HG03064 (cell line): Measurements from ENCODE around the gene PLB1.

Experiments
- ATAC-seq: cut with Tn5 transposase; IDR thresholded peaks from one replicate; pipeline ENCODE4 v1.9.1; 2021; ENCODE audit warnings: low read depth; ENCODE audit not compliant: unreplicated experiment

PLB1 gene

GRCh38 chr2:28496781-28497180, 921 bp downstream of the PLB1 start:
- ATAC-seq, result no peak

DNA sequence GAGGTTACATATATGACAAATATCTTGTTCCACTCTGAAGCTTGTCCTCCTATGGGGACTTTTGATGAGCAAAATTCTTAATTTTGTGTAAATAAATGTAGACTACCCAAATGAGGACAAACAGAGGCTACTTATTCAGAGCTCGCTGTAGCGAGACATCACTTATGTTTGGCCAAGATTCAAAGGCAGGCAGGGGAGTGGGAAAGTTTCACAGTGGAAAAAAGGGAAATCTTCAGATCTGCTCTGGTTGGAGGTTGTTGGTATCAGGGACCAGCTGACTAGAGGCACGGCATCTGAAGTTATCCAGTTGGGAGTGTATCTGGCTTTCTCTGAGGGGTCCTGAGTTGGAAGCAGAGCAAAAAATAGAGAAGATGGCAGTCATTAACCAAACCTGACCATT, 1.3 kb downstream of the PLB1 start:
- ATAC-seq, result no peak

GRCh38 chr2:28499282-28499681, 3.4 kb downstream of the PLB1 start:
- ATAC-seq, result no peak

DNA sequence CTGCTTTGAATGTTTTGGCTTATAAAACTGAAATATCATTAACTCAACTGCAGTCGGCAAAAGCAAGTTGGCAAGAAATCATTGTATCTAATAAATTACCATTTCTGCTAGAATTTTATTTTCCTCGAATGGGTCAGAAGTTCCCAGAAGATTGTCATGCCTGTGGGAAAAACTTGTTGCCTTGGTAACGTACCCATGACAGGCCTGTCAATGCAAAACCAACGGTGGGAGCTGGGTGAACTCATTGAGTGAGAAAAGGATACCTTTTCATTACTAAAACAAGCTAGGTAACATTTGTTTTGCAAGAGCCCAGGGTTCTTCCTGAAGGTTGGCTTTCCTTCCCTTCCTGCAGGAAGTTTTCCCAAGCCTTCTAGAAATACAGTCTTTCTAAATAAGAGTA, 9.5 kb downstream of the PLB1 start:
- ATAC-seq, result no peak

DNA sequence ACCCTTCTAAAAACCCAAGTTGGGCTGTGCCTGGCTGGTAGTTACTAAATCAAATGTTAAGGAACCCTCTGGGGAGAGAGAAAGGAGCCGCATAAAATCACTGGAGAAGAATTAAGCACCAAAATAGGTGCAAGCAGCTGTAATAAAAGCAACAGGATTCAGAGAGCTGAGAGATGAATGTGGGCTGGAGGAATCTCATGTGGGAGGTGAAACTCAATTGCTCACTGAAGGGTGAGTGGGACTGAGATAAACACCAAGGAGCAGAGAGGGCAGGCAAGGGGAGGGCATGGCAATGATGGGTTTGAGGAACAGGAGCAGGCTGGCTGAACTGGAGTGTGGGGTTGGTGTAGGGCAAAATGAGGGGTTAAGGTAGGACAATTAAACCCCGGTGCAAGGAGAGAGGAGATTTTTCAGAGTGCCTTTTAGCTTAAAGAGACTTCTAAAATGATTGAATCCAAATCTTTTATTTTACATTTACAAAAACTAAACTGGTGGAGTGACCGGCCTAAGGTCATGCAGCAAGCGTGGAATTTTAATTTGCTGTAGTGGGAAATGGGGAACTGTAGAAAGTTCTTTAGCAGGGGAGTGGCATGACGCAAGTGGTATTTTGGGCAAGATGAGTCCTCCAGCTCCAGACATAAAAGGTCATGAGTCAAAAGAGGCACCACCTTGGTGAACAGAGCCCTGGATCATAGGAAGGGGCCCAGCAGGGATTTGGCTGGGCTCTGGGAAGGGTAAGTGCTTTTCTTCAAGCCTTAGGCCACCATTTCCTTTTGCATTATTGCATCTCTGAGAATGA, 10.5 kb downstream of the PLB1 start:
- no peak for ATAC-seq

DNA sequence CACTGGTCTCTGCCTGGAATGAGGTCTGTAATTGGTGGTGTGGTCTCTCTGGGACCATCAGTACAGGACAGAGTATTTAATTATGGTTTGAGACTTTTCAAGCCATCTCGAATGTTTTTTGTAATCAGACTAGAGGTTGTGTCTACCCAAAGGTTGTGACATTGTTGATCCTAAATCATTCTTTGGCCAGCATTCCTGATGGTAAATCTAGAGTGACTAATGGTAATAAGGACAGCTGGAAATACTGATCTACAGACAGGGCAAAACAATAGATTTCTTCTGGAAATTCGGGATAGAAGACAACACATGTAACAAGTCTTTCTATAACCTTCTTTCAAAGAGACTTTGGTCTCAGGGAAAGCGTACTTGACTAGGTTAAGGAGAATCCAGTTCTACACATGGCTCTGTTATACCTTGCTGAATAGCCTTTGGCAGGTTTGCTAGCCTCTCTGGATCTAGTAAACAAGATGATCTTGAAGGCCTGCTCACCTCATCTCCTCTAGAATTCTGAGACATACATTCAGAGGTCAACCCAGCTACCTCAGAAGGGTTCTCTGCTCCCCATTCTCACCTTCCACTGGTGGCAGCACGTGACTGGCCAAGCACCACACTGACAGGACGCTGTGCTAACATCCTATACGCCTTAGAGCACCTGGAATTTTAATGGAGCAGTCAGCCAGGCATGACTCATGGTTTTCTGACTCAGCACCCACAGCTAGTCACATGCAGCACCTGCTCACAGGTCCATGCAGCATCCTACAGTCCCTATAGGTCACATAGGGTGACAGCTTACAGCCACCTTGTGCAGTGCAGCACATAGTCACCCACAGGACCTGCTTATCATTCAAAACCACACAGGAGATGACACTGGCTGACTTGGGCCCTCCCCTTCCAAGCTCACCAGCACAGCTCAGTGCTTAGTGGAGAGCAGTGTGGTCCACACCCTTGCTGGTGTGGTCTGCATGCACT, 12.2 kb downstream of the PLB1 start:
- ATAC-seq, result no peak

DNA sequence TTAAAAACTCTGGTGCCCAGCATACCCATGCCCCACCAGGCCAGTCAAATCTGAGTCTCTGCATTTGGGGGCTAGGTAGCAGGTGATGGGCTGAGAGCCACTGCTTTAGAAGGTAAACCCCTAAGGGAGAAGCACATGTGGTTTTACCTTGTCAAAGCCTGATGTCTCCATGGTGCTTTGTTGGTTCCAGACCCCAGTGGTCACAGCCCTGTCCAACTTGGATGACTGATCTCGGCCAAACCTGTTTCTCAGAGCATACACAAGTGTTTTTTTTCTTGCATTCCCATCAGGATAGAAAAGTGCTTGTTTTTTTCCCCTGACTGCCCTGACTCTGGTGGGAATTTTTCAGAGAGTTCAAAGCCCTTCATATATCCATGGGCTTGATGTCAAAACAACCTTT, 13.5 kb downstream of the PLB1 start:
- ATAC-seq, result no peak

DNA sequence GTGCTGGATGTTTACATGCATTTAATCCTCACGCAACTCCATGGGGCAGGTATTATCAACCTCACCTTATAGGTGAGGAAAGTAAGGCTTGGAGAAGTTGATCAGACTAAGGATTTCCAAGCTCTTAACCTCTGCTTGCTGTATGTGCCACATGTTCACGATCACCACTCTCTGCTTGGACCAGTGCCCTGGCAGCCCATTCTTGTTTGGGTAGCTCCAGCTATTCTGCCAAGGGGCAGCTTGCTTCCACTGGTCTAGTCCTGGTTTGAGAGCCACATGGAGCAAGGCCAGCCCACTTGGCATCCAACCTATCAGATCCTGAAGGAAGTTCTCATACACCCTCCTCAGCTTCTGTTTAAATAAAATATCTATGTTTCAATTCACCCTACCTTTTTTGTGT, 14.3 kb downstream of the PLB1 start:
- ATAC-seq, result no peak

DNA sequence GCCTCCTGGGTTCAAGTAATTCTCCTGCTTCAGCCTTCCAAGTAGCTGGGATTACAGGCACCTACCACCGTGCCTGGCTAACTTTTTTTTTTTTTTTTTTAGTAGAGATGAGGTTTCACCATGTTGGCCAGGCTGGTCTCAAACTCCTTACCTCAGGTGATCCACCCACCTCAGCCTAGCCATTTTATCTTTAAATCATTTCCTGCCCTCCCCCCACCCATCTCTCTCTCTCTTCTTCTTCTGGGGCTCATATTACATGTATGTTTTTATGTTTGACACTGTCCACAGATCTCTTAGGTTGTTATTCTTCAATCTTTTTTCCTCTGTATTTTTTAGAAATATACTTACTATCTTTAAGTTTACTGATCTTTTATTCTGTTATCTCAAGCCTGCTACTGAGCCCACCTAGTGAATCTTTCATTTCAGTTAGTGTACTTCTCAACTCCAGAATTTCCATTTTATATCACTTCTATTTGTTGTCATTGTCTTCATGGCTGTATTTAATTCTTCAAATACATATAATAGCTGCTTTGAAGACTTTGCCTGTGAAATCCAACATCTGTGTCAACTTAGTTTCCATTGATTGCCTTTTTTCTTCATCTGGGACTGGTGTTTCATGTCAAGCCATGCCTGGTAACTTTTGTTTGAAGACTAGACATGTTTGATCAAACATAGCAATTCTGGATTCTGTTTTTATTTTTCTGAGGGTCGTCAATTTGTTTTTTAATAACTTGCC, 16.2 kb downstream of the PLB1 start:
- no peak for ATAC-seq

DNA sequence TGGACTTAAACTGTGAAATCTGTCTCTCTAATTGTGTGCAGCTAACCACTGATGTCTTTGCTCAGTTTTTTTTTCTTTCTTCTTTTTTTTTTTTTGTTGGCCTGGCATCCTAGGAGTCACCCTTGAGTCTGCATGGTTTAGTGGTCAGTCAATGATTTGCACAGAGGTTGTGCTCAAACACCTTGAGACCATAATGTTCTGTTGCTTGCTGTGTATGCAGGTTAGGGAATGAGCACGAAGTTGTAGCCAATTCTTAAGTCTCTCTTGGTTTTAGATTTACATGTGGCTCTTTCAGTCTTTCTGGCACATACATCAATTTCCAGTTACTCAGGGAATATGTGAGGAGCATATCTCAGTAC, 16.7 kb downstream of the PLB1 start:
- no peak for ATAC-seq

DNA sequence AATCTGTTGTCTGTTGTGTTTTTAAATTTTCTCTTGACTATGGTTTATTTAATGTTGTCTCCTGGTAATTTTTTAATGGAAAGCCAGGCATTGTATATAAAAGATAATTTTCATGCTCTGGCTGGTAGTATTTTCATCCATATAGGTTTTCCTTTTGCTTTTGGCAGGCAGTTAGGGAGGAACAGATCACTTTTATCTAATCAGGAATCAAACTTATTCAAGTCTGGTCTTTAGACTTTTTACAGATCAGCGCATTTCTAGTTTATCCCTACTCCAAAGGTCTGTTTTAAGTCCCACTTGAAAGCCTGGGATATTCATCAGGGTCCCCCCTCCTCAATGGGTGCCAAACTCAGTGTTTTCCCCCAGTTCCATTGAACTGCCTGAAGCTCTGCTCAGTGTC, 17.2 kb downstream of the PLB1 start:
- ATAC-seq, result no peak

DNA sequence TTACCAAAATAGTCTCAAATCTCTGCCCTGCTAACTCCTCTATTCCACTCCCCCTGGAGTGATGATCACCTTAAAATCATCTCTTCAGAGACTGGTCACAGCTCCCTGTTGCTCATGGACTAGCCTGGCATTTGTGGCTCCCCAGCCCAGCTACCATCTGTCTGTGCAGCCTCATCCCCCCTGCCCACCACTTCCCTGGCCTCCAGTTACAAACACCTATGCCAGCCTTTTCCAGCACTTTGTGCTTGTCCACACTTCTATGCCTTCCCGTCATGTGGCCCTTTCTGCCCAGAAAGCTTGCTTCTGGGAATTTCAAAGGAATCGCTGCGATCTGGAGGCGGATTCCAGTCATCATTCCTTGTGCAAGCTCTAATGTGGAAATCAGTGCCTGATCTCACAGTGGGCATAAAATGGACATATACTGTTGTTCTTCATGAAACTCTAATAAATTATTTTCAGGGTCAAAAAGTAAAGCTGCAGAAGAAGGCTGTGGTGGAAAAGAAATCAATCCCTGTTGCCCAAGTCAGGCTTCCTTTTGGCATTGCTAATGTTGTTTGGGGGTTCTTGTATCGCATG, 19.4 kb downstream of the PLB1 start:
- ATAC-seq, result no peak

DNA sequence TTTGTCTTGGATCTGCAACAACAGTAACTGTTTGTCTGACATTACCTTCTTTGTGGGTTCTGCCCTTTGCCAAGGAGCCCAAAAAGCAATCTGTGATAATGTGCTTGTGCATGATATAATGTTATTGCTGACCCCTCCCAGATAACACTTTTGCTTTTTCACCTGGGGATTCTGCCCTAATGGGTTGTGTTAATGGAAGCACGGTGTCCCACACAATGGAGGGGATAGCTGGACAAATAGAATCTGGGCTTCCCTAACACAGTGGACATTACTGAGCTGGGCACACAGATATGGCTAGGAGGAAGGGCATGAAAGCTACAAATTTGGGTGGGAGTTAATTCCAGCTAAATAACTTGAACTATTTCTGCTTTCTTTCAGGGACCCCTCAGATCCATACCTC, 20.6 kb downstream of the PLB1 start:
- no peak for ATAC-seq

DNA sequence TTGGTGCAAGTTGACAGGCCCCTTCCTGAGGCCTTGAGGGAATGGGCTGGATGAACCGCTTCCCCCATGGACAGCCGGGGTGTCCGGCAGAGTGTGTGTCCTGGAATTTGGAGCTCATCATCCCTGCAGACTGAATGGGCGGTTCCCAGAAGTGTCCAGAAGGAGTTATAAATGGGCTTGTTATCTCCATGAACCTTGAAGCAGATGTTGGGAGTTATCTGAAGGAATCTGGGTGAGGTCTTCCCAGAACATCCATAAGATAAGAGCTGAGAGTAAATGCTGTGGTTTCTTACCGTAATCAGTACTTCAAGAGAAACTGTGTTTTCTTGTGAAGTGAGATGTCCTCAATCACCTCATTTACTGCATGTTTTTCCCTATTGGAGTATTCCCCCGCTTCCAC, 21.1 kb downstream of the PLB1 start:
- no peak for ATAC-seq

GRCh38 chr2:28521663-28522062, 25.8 kb downstream of the PLB1 start:
- no peak for ATAC-seq

DNA sequence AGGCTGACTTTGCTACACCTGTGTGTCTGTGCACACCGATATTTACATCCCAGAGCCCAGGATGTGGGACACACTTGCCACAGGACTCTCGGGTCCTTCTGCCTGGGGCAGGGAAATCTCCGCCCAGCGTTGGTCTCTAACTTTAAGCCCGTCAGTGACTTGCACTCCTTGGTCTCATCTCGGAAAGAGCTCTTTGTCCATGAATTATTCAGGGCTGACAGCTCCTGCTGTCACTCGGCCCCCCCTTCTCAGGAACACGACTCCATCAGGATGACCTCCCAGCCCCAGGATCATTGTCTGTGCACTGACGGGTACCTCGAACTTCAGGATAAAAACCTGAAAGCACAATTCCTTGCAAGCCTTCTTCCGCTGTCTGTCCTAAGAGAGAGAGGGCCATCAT, 26.6 kb downstream of the PLB1 start:
- no peak for ATAC-seq

DNA sequence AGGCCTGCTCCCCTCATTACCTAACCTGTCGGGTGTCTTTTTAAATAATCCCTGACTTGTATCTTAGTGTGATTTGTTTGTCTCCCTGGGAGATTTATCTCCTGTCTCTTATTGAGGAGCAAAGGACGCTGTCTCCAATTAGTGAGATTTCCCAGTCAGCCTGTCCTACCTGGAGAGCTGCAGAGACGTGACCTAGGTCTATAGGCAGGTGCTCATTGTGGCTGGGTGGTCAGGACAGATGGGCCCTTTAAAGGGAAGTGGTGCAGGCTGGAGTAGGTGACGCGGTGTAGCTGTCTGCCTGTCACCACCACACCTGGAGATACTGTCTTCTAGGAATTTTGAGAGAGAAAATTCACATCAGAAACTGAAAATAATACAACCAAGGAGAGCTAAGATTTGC, 28.0 kb downstream of the PLB1 start:
- ATAC-seq, result no peak

DNA sequence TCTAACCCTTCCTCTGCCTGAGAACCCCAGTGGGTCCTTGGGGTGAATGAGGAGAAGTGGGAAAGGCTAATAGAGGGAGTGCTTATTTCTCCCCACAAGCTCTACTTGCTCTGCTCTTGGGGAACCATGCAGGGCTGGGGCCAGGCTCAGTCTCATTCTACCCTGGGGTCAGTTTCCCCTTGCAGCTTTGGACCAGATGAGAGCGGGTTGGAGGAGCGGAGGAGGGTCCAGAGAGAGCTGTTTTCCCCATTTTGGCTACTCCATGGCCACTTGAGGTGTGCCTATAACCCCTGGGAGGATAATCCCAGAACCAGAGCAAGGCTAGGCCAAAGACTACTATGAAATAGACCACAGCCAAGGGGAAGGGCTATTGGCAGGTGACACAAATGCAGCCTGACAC, 29.6 kb downstream of the PLB1 start:
- ATAC-seq, result no peak

GRCh38 chr2:28526527-28527132, 30.8 kb downstream of the PLB1 start:
- ATAC-seq, result no peak

DNA sequence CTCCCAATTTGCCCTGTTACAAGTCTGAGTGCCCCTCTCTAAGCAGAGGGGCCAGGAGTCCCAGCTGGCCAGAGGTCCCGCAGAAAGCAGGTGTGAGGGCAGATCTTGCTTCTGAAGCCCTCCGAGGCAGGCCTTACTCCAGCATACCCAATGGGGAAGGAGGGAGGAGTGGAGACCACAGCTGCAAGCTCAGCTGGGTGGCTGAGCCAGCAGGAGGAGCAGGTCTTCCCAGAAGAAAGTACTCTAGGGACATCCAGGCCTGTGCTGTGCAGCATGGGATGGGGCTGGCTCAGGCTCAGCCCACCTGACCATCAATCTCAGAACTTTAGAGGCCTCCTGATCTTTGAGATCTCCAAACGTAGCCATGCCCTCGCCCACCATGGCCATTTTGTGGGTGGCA, 31.3 kb downstream of the PLB1 start:
- ATAC-seq, result no peak
